Suprapubic skin (tissue), 4 donors: ENCODE data around the gene SS18L1. TPM values are rescaled to one million over a fixed set of nuclear protein-coding genes. Genes with fewer than 3 reads are reported as not detected.

Source experiments
- DNase-seq, 2 donors: peaks; one replicate each; pipeline ENCODE4 v3.0.0-alpha.2; 2019; ENCODE audit warnings: low spot score in 2 of 2
- H3K27ac ChIP-seq: fragments of 200-600 bp; sonication (generic); one replicate; pipeline ENCODE4 v1.5.1; 2019
- H3K27me3 ChIP-seq: fragments of 200-600 bp; sonication (generic); one replicate; pipeline ENCODE4 v1.5.1; 2019
- H3K36me3 ChIP-seq: fragments of 200-600 bp; sonication (generic); one replicate; pipeline ENCODE4 v1.5.1; 2019
- H3K4me1 ChIP-seq: fragments of 200-600 bp; sonication (generic); one replicate; pipeline ENCODE4 v1.5.1; 2019
- H3K4me3 ChIP-seq: fragments of 200-600 bp; sonication (generic); one replicate; pipeline ENCODE4 v1.5.1; 2019; ENCODE audit warnings: mild to moderate bottlenecking
- H3K9me3 ChIP-seq: fragments of 200-600 bp; sonication (generic); one replicate; pipeline ENCODE4 v1.5.1; 2019
- EP300 ChIP-seq: sonication (generic); formaldehyde crosslinking; IDR thresholded peaks from one replicate; pipeline ENCODE4 v1.6.1; 2017; ENCODE audit warnings: antibody characterized with exemption
- POLR2A ChIP-seq, 2 donors: fragments of 450-650 bp; IDR thresholded peaks; one replicate each; pipeline ENCODE4 v1.6.1; 2017; ENCODE audit warnings: antibody characterized with exemption in 2 of 2, mild to moderate bottlenecking in 2 of 2, moderate library complexity in 2 of 2
- POLR2AphosphoS5 ChIP-seq, 3 donors: sonication (generic); formaldehyde crosslinking; IDR thresholded peaks; one replicate each; pipeline ENCODE4 v1.6.1; 2017; ENCODE audit warnings: antibody characterized with exemption in 3 of 3
- WGBS: methylation state at CpG from one replicate; pipeline ENCODE4 v1.1.5; 2018; 5-methylcytosine and 5-hydroxymethylcytosine counted together
- total RNA-seq, 4 donors: library from RNA; depleted of rRNA; stranded (reverse); fragments of >200 nt; gene quantifications; one replicate each; pipeline ENCODE4 v1.1.0, GENCODE V29; 2016
- TF ChIP-seq, protein P1 (sequence below), 2 donors: fragments of 200-600 bp in 1 of 2; fragments of 450-650 bp in 1 of 2; sonication (generic) in 1 of 2; IDR thresholded peaks; one replicate each; pipeline ENCODE4 v1.5.1; 2016 to 2019; ENCODE audit warnings: antibody characterized with exemption in 2 of 2, mild to moderate bottlenecking in 1 of 2, moderate library complexity in 1 of 2

Gene SS18L1
- total RNA-seq, 4 donors from 2014 or later: 23.3 to 81.1 (median 26.9) TPM

DNA sequence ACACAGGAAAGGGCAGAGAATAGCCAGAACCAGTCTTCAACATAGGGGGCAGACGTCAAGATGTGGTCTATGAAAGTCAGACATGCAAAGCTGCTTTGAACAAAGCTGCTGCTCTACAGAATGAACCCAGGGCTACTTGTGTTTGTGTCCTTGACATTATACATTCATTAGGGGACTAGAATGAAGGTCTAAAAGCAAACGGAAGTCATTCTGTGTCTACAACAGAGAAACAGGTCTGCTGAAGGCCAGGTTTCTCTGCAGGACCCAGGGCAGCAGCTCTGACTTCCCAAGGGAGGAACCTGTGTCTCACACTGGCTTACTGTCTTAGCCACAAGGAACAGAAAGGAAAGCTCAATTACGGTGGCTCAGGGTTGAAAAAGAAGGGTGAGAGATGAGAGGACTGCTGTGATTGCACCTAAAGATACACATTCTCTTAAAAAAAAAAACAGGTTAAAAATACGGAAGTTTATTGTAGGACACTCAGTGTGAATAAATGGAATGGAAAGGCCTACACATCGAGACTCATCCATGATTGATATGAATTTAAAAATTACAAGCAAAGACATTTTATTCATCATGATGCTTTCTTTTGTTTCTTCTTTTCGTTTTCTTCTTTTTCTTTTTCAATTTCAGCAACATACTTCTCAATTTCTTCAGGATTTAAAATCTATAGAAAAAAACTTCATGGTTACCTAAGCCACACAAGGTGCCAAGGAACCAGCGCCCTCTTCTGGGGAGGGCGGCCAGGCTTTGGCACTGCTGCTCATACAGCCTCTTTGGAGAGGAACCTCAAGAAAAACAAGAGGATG, 7.1 kb upstream of the SS18L1 start:
- Histone ChIP-seq H3K27me3 (no peaks in the 10 kb centered on the region), H3K4me1 (peaks cover 40% of the 10 kb centered on the region), H3K4me3 (no peak overlapping the region), H3K27ac (no peak overlapping the region), H3K9me3 (no peaks in the 10 kb centered on the region), H3K36me3 (peaks cover 82% of the 10 kb centered on the region)
- DNase-seq: no peak
- TF ChIP-seq, protein P1, sequence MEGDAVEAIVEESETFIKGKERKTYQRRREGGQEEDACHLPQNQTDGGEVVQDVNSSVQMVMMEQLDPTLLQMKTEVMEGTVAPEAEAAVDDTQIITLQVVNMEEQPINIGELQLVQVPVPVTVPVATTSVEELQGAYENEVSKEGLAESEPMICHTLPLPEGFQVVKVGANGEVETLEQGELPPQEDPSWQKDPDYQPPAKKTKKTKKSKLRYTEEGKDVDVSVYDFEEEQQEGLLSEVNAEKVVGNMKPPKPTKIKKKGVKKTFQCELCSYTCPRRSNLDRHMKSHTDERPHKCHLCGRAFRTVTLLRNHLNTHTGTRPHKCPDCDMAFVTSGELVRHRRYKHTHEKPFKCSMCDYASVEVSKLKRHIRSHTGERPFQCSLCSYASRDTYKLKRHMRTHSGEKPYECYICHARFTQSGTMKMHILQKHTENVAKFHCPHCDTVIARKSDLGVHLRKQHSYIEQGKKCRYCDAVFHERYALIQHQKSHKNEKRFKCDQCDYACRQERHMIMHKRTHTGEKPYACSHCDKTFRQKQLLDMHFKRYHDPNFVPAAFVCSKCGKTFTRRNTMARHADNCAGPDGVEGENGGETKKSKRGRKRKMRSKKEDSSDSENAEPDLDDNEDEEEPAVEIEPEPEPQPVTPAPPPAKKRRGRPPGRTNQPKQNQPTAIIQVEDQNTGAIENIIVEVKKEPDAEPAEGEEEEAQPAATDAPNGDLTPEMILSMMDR (IDR thresholded peaks at IDR 0.05): peak; percentile 58 to 85
- no peak for TF ChIP-seq POLR2AphosphoS5 (IDR thresholded peaks at IDR 0.05)
- WGBS: 52% methylated on average over 8 of the region's 8 CpGs

DNA sequence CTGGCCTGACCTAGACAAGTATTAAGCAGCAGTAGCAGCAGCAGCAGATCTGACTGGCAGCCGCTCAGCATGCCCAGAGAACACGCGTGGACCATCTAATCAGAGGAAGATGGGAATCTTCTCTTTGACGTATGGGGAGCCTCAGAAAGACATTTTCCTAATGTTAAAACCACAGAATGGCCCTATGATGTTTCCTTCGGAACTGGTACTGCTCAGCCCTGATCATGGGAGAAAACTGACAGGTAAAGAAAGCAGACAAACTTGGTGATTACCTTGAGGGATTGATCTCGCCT, 6.5 kb upstream of the SS18L1 start:
- H3K27ac ChIP-seq: no peak overlapping the region
- TF ChIP-seq, protein P1 (IDR thresholded peaks at IDR 0.05): no peak
- no peak for TF ChIP-seq POLR2AphosphoS5 (IDR thresholded peaks at IDR 0.05)
- TF ChIP-seq EP300: no peak
- no peak for TF ChIP-seq POLR2A (IDR thresholded peaks at IDR 0.05)
- H3K36me3 ChIP-seq: peaks cover 76% of the 10 kb centered on the region

DNA sequence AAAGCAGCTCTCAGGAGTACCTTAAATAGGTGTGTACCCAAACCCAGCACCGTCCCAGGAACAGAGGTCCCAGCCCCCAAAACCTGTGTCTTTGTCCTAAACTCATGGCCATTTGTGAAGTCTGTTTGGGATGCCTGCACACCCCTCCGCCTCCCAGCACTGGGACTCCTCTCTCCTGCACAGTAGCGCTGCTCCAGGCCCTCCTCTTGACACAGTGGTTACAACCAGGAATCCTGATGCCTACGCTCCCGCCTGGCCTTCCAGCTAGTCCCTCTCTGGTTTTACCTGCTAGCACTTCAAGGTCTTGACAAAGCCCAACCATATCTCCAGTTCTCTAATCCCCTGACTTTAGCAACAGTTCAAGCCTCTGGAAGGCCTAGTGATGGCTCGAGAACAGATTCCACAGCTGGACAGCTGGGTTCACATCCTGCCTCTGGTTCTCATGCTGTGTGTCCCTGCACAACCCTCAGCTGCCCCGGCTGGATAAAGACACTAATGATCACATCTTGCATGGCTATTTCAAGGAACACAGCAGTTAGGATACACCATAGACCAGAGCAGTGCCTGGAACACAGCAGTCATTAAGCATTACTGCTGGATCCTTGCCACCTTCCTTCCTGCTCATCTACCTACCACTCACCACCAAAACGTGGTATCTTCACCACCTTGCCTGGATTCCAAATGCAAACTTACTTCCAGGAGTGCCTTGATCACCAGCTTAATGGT, 5.9 kb upstream of the SS18L1 start:
- no peaks in the 10 kb centered on the region for H3K9me3 ChIP-seq
- H3K4me1 ChIP-seq: peaks cover 37% of the 10 kb centered on the region

More for the DNA sequence above, 6.5 kb upstream of the SS18L1 start:
- H3K9me3 ChIP-seq: no peaks in the 10 kb centered on the region
- no peak for DNase-seq
- H3K4me1 ChIP-seq: peaks cover 40% of the 10 kb centered on the region
- no peaks in the 10 kb centered on the region for H3K27me3 ChIP-seq
- WGBS: 83% methylated on average over 6 of the region's 6 CpGs
- no peak overlapping the region for H3K4me3 ChIP-seq

DNA sequence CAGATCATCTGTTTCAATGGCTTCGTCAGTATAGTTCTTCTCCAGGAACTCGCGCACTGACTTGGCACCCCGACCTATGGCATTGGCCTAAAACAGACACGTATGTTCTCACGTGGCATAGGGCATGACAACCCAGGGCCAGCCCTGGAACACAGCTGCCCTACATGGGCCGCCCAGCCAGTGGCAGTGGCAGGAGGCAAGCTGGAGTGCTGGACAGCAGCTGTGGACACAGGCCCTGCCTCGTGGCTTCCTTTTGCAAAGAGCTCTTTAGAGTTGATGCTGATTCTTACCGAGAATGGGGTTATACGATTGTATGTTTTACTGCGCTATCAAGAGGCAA, 5.4 kb upstream of the SS18L1 start:
- Histone ChIP-seq H3K9me3 (no peaks in the 10 kb centered on the region), H3K27me3 (no peaks in the 10 kb centered on the region), H3K27ac (no peak overlapping the region), H3K4me1 (peaks cover 32% of the 10 kb centered on the region), H3K4me3 (no peak overlapping the region), H3K36me3 (peaks cover 65% of the 10 kb centered on the region)
- no peak for DNase-seq
- no peak for TF ChIP-seq POLR2A (IDR thresholded peaks at IDR 0.05)
- TF ChIP-seq, protein P1 (IDR thresholded peaks at IDR 0.05): no peak
- no peak for TF ChIP-seq EP300
- no peak for TF ChIP-seq POLR2AphosphoS5 (IDR thresholded peaks at IDR 0.05)
- 77% methylated on average over 11 of the region's 11 CpGs for WGBS

More for the DNA sequence above, 5.9 kb upstream of the SS18L1 start:
- Histone ChIP-seq H3K27ac (no peak overlapping the region), H3K36me3 (peaks cover 70% of the 10 kb centered on the region), H3K4me3 (no peak overlapping the region), H3K27me3 (no peaks in the 10 kb centered on the region)
- WGBS: 82% methylated on average over 8 of the region's 8 CpGs
- TF ChIP-seq EP300 (no peak), POLR2AphosphoS5 (IDR thresholded peaks at IDR 0.05) (no peak), POLR2A (IDR thresholded peaks at IDR 0.05) (no peak)
- TF ChIP-seq, protein P1 (IDR thresholded peaks at IDR 0.05): no peak
- DNase-seq: no peak

DNA sequence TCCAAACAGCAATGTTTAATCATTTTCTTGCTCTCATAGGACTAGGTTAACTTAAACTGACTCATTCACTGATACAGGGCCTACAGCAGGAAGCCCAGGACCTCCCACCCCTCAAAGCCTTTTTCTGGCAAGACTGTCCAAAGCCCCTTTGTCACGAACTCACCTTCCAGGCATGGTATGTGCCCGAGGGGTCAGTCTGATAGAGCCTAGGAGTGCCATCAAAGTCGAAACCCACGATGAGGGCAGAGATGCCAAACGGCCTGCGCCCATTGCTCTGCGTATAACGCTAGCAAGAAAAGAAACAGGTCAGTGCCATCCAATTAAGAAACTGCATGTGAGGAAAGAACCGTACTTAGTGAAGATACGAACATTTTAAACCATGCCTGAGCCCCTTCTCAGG, 4.7 kb upstream of the SS18L1 start:
- H3K9me3 ChIP-seq: no peaks in the 10 kb centered on the region
- WGBS: 90% methylated on average over 10 of the region's 10 CpGs
- no peak for DNase-seq
- no peak overlapping the region for H3K4me3 ChIP-seq
- H3K27me3 ChIP-seq: no peaks in the 10 kb centered on the region
- TF ChIP-seq, protein P1 (IDR thresholded peaks at IDR 0.05): no peak
- TF ChIP-seq EP300 (no peak), POLR2A (IDR thresholded peaks at IDR 0.05) (no peak), POLR2AphosphoS5 (IDR thresholded peaks at IDR 0.05) (no peak)
- H3K27ac ChIP-seq: no peak overlapping the region
- H3K4me1 ChIP-seq: peaks cover 29% of the 10 kb centered on the region
- H3K36me3 ChIP-seq: peaks cover 59% of the 10 kb centered on the region
